Neural crest cell (in vitro differentiated cells): ENCODE results near the gene RAD23A. TPM values are rescaled to one million over a fixed set of nuclear protein-coding genes. Genes with fewer than 3 reads are reported as not detected.

Experiments
- DNase-seq: peaks from one replicate; pipeline ENCODE4 v3.0.0; 2021; ENCODE audit warnings: low read depth, mixed read lengths, low spot score
- H3K27ac Mint-ChIP-seq: one replicate; pipeline ENCODE4 v1.8.0; 2021; ENCODE audit warnings: mild to moderate bottlenecking, mixed read lengths; ENCODE audit not compliant: unreplicated experiment
- H3K27me3 Mint-ChIP-seq: 2 replicates; pipeline ENCODE4 v1.8.0; 2021; ENCODE audit warnings: low read depth, mild to moderate bottlenecking, mixed read lengths
- H3K36me3 Mint-ChIP-seq: 2 replicates; pipeline ENCODE4 v1.8.0; 2021; ENCODE audit warnings: low read depth, mild to moderate bottlenecking, mixed read lengths
- H3K4me1 Mint-ChIP-seq: 2 replicates; pipeline ENCODE4 v1.8.0; 2021; ENCODE audit warnings: mixed read lengths
- H3K4me3 Mint-ChIP-seq: one replicate; pipeline ENCODE4 v1.8.0; 2021; ENCODE audit warnings: mild to moderate bottlenecking, mixed read lengths
- H3K9me3 Mint-ChIP-seq: 2 replicates; pipeline ENCODE4 v1.8.0; 2021; ENCODE audit warnings: mixed read lengths
- total RNA-seq: library from RNA; stranded (reverse); gene quantifications from 2 replicates; pipeline ENCODE4 v1.2.1, GENCODE V29; 2021
- TF ChIP-seq, protein P1 (sequence below): fragments of 200-600 bp; sonication (generic); conservative IDR thresholded peaks from 2 replicates; pipeline ENCODE4 v1.5.0; 2021; ENCODE audit warnings: antibody characterized with exemption, mild to moderate bottlenecking

RAD23A gene
- total RNA-seq, 1 donor from 2014 or later, result 82.8 TPM

DNA sequence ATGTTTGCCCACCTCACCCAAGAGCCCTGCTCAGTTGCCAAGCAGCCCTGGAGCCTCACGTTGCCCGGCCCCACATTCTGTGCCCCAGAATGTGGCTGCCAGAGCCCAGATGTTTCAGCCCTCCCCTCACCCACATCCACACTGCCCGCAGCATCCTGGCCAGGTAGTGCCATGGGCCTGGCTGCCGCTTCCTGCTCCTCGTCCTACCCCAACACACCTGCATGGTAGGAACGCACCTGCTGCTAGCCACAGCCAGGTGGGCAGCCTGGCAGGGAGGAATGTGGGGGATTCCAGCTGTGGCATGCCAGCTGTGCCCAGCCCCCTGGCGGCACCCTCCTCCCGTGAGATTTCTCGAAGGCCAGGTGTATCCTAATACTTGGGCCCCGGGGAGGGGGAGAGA is 42.1 kb downstream of the RAD23A start:
- peaks cover 9% of the 10 kb centered on the region for H3K4me1 Mint-ChIP-seq
- DNase-seq, result no peak
- TF ChIP-seq, protein P1, sequence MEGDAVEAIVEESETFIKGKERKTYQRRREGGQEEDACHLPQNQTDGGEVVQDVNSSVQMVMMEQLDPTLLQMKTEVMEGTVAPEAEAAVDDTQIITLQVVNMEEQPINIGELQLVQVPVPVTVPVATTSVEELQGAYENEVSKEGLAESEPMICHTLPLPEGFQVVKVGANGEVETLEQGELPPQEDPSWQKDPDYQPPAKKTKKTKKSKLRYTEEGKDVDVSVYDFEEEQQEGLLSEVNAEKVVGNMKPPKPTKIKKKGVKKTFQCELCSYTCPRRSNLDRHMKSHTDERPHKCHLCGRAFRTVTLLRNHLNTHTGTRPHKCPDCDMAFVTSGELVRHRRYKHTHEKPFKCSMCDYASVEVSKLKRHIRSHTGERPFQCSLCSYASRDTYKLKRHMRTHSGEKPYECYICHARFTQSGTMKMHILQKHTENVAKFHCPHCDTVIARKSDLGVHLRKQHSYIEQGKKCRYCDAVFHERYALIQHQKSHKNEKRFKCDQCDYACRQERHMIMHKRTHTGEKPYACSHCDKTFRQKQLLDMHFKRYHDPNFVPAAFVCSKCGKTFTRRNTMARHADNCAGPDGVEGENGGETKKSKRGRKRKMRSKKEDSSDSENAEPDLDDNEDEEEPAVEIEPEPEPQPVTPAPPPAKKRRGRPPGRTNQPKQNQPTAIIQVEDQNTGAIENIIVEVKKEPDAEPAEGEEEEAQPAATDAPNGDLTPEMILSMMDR, result no peak
- no peaks in the 10 kb centered on the region for H3K9me3 Mint-ChIP-seq
- H3K36me3 Mint-ChIP-seq, result peaks cover 4% of the 10 kb centered on the region
- H3K4me3 Mint-ChIP-seq, result no peak overlapping the region
- H3K27me3 Mint-ChIP-seq, result peaks cover 24% of the 10 kb centered on the region
- no peak overlapping the region for H3K27ac Mint-ChIP-seq

DNA sequence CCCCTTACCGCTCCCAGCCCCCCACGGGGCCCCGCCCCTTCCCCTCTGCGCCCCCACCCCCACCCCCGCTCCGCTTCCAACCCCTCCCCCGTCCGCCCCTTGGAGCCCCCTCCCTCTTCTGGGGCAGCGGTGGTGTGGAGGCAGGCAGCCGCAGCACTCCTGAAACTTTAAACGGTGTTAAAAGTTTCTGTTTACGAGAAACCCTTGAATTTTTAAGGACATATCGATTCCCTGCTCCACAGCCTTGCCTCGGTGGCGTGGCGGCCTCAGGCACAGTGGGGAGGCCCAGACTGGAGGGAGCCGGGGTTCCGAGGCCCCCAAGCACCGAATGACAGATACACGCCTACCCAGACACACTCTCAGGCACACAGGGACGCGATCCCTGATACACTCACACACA is 44.8 kb downstream of the RAD23A start:
- Mint-ChIP-seq H3K4me3 (no peak overlapping the region), H3K9me3 (no peaks in the 10 kb centered on the region), H3K36me3 (peaks cover 7% of the 10 kb centered on the region), H3K27me3 (peaks cover 48% of the 10 kb centered on the region), H3K27ac (no peak overlapping the region), H3K4me1 (peaks cover 8% of the 10 kb centered on the region)
- DNase-seq, result no peak
- TF ChIP-seq, protein P1, result no peak

DNA sequence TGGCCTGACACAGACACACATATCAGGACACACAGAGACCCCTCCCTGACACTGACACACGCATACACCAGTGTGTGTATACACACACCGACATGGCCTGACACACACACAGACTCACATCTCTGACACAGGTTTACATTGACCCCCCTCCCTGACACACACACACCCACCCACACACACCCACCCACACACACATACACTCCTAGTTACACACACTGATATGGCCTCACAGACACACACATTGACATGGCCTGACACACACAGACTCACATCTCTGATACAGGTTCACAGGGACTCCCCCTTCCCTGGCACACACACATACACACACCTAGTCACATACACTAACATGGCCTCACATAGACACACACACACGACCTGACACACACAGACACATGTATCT is 45.2 kb downstream of the RAD23A start:
- no peaks in the 10 kb centered on the region for H3K9me3 Mint-ChIP-seq
- no peak overlapping the region for H3K27ac Mint-ChIP-seq
- TF ChIP-seq, protein P1, result no peak
- H3K4me1 Mint-ChIP-seq, result peaks cover 5% of the 10 kb centered on the region
- H3K36me3 Mint-ChIP-seq, result peaks cover 7% of the 10 kb centered on the region
- DNase-seq, result no peak
- peaks cover 49% of the 10 kb centered on the region for H3K27me3 Mint-ChIP-seq
- no peak overlapping the region for H3K4me3 Mint-ChIP-seq

DNA sequence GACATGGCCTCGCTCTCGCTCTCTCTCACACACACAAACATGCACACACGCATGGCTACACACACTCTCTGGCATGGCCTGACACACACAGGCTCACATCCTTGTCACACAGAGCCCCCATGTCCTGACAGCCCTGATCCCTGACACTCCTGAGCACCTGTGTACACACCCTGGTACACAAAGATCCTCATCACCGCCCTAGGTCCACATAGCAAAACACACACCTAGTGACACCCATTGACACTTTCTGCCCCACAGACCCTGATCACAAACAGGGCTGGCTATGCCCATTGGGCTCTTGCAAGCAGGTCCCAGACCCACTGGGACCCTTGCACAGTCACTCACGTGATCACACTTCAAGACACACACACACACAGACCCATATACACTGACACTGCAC is 45.6 kb downstream of the RAD23A start:
- TF ChIP-seq, protein P1, result no peak
- no peak for DNase-seq
- Mint-ChIP-seq H3K9me3 (no peaks in the 10 kb centered on the region), H3K27ac (no peak overlapping the region), H3K36me3 (peaks cover 7% of the 10 kb centered on the region), H3K4me3 (no peak overlapping the region), H3K27me3 (peaks cover 52% of the 10 kb centered on the region), H3K4me1 (peaks cover 5% of the 10 kb centered on the region)

DNA sequence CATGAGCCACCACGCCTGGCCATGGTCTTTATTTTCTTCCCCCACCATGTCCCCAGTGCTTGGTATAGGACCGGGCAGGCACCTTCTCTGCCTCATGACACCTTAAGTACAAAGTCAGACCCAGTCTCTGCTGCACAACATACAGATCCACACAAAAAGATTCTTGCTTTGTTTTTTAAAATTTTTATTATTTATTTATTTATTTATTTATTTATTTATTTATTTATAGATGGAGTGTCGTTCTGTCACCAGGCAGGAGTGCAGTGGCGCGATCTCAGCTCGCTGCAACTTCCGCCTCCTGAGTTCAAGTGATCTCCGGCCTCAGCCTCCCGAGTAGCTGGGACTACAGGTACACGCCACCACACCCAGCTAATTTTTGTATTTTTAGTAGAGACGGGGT is 47.1 kb downstream of the RAD23A start:
- H3K36me3 Mint-ChIP-seq, result peaks cover 7% of the 10 kb centered on the region
- no peak overlapping the region for H3K4me3 Mint-ChIP-seq
- H3K27ac Mint-ChIP-seq, result no peak overlapping the region
- peaks cover 65% of the 10 kb centered on the region for H3K27me3 Mint-ChIP-seq
- H3K9me3 Mint-ChIP-seq, result no peaks in the 10 kb centered on the region
- TF ChIP-seq, protein P1, result no peak
- no peak for DNase-seq
- H3K4me1 Mint-ChIP-seq, result peaks cover 5% of the 10 kb centered on the region

DNA sequence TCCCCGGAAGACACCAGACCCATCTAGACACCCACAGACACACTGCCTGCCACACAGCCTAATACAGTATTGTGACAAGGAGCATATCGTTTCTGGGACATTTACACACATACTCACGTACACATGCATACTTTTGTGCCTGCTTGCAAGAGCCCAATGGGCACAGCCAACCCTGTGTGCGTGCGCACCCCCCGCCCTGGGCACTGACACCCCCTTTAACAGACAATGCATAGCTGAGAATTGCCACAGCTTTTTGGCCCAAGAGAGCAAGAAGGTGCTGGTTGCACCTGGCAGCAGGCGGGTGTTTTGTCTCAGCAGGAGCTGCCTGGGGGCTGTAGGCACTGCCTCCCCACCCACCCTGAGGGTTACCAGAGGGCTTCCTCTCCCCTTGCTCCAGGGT is 47.9 kb downstream of the RAD23A start:
- Mint-ChIP-seq H3K27me3 (peaks cover 74% of the 10 kb centered on the region), H3K4me1 (peaks cover 8% of the 10 kb centered on the region), H3K9me3 (no peaks in the 10 kb centered on the region), H3K4me3 (peak overlapping the region; percentile 72), H3K27ac (no peak overlapping the region), H3K36me3 (peaks cover 7% of the 10 kb centered on the region)
- no peak for DNase-seq
- TF ChIP-seq, protein P1, result no peak
